GM23338 (cell line): ENCODE measurements around the gene CHN2. TPM values are rescaled to one million over a fixed set of nuclear protein-coding genes. Genes with fewer than 3 reads are reported as not detected.

ENCODE experiments used
- ATAC-seq: fragments of 200-7000 bp; cut with Tn5 transposase; 3 replicates; pipeline ENCODE4 v1.9.1; 2020
- DNase-seq: peaks from one replicate; pipeline ENCODE4 v3.0.0-alpha.2; 2015; ENCODE audit warnings: low spot score
- H2AFZ ChIP-seq: fragments of 200-600 bp; sonication (generic); 2 replicates; pipeline ENCODE4 v1.8.0; 2016; ENCODE audit warnings: antibody characterized with exemption, mild to moderate bottlenecking, moderate library complexity
- H3F3A ChIP-seq: fragments of 200-600 bp; sonication (generic); replicated peaks from 2 replicates; pipeline ENCODE4 v1.8.0; 2017; ENCODE audit warnings: antibody characterized with exemption, mixed run types, low read depth
- H3K27ac ChIP-seq: fragments of 200-600 bp; sonication (generic); 2 replicates; pipeline ENCODE4 v1.6.1; 2016; ENCODE audit warnings: low read depth
- H3K27me3 ChIP-seq: fragments of 200-600 bp; sonication (generic); 2 replicates; pipeline ENCODE4 v1.8.0; 2016; ENCODE audit warnings: mild to moderate bottlenecking, mixed run types, moderate library complexity; ENCODE audit not compliant: insufficient read depth
- H3K36me3 ChIP-seq: fragments of 200-600 bp; sonication (generic); 2 replicates; pipeline ENCODE4 v1.8.0; 2016; ENCODE audit warnings: mild to moderate bottlenecking; ENCODE audit not compliant: insufficient read depth
- H3K4me1 ChIP-seq: fragments of 200-600 bp; sonication (generic); 2 replicates; pipeline ENCODE4 v1.8.0; 2016; ENCODE audit warnings: mild to moderate bottlenecking, moderate library complexity; ENCODE audit not compliant: insufficient read depth
- H3K4me2 ChIP-seq: fragments of 200-600 bp; sonication (generic); 2 replicates; pipeline ENCODE4 v1.7.1; 2017; ENCODE audit warnings: mixed run types
- H3K4me3 ChIP-seq: fragments of 200-600 bp; sonication (generic); 2 replicates; pipeline ENCODE4 v1.6.1; 2016; ENCODE audit warnings: mixed run types
- H3K79me2 ChIP-seq: fragments of 200-600 bp; sonication (generic); replicated peaks from 2 replicates; pipeline ENCODE4 v1.8.0; 2017; ENCODE audit warnings: mild to moderate bottlenecking; ENCODE audit not compliant: insufficient read depth
- H3K9me2 ChIP-seq: fragments of 200-600 bp; sonication (generic); 2 replicates; pipeline ENCODE4 v1.8.0; 2017; ENCODE audit not compliant: insufficient read depth
- H4K20me1 ChIP-seq: fragments of 200-600 bp; sonication (generic); replicated peaks from 2 replicates; pipeline ENCODE4 v1.8.0; 2017; ENCODE audit warnings: mild to moderate bottlenecking; ENCODE audit not compliant: insufficient read depth
- H3K27ac Mint-ChIP-seq: 2 replicates; pipeline ENCODE4 v1.8.0; 2020; ENCODE audit warnings: inconsistent platforms, mild to moderate bottlenecking, moderate library complexity, mixed read lengths
- H3K27me3 Mint-ChIP-seq: 3 replicates; pipeline ENCODE4 v1.8.0; 2022; ENCODE audit warnings: low read depth, mild to moderate bottlenecking, moderate library complexity, mixed read lengths, inconsistent platforms; ENCODE audit not compliant: insufficient read depth, poor library complexity
- H3K36me3 Mint-ChIP-seq: 3 replicates; pipeline ENCODE4 v1.8.0; 2021; ENCODE audit warnings: low read depth, mild to moderate bottlenecking, inconsistent platforms, moderate library complexity, mixed read lengths
- H3K4me1 Mint-ChIP-seq: 3 replicates; pipeline ENCODE4 v1.8.0; 2020; ENCODE audit warnings: mild to moderate bottlenecking, inconsistent platforms, mixed read lengths
- H3K4me3 Mint-ChIP-seq: 3 replicates; pipeline ENCODE4 v1.8.0; 2021; ENCODE audit warnings: moderate library complexity, mild to moderate bottlenecking, inconsistent platforms, mixed read lengths
- H3K9me3 Mint-ChIP-seq: 3 replicates; pipeline ENCODE4 v1.8.0; 2020; ENCODE audit warnings: moderate library complexity, mild to moderate bottlenecking, inconsistent platforms, mixed read lengths
- CREB1 ChIP-seq: fragments of 250-450 bp; sonication (Bioruptor Pico); IDR thresholded peaks from 2 replicates; pipeline ENCODE4 v1.5.0; 2020; ENCODE audit warnings: low read depth, mild to moderate bottlenecking, moderate library complexity
- EZH2 ChIP-seq: fragments of 200-600 bp; sonication (generic); IDR thresholded peaks from one replicate; pipeline ENCODE4 v1.8.0; 2017; ENCODE audit warnings: antibody characterized with exemption, mild to moderate bottlenecking, low read depth; ENCODE audit not compliant: unreplicated experiment
- EZH2phosphoT487 ChIP-seq: fragments of 200-600 bp; sonication (generic); IDR thresholded peaks from one replicate; pipeline ENCODE4 v1.8.1; 2018; ENCODE audit warnings: antibody characterized with exemption; ENCODE audit not compliant: unreplicated experiment
- POLR2AphosphoS5 ChIP-seq: IDR thresholded peaks from 2 replicates; pipeline ENCODE4 v1.6.1; 2016; ENCODE audit warnings: antibody characterized with exemption, low read depth
- REST ChIP-seq: IDR thresholded peaks from one replicate; pipeline ENCODE4 v1.6.1; 2018; ENCODE audit warnings: antibody characterized with exemption; ENCODE audit not compliant: unreplicated experiment
- STAT1 ChIP-seq: IDR thresholded peaks from one replicate; pipeline ENCODE4 v1.6.1; 2016; ENCODE audit warnings: antibody characterized with exemption; ENCODE audit not compliant: unreplicated experiment
- ZNF114 ChIP-seq: fragments of 250-450 bp; sonication (Bioruptor Pico); IDR thresholded peaks from 2 replicates; pipeline ENCODE4 v1.5.0; 2020; ENCODE audit warnings: mild to moderate bottlenecking, moderate library complexity
- ZNF331 ChIP-seq: fragments of 250-450 bp; sonication (Bioruptor Pico); IDR thresholded peaks from 2 replicates; pipeline ENCODE4 v1.5.0; 2020; ENCODE audit warnings: low read depth, mild to moderate bottlenecking, moderate library complexity
- polyA plus RNA-seq: library from polyadenylated mRNA; unstranded; fragments of >200 nt; fragmentation: Nextera tagmentation; extraction: Ambion mirVana; gene quantifications from 2 replicates; pipeline ENCODE4 v1.2.1, GENCODE V29; 2016
- total RNA-seq: library from RNA; depleted of rRNA; stranded (reverse); fragments of >200 nt; shearing (Covaris generic); gene quantifications from 2 replicates; pipeline ENCODE4 v1.2.3, GENCODE V29; 2014

CHN2 gene
- total and polyA plus RNA-seq, 2 experiments from 2014 or later = 6.1 to 7.5 TPM

- TF ChIP-seq POLR2AphosphoS5 (no peak), STAT1 (no peak), EZH2phosphoT487 (no peak), CREB1 (no peak), EZH2 (no peak), ZNF114 (CRISPR knock-in tag) (no peak)
These were observed 202.8 kb downstream of the CHN2 start (continued) for GRCh38 chr7:29397398-29397797.

GRCh38 chr7:29398011-29398410 is 203.4 kb downstream of the CHN2 start:
- Histone ChIP-seq H2AFZ (no peak overlapping the region), H3K9me2 (no peaks in the 10 kb centered on the region)
- H3K4me1 Mint-ChIP-seq = peaks cover 6% of the 10 kb centered on the region; the same call in 1 of the 3 replicates

More at GRCh38 chr7:29398011-29398410, 203.4 kb downstream of the CHN2 start:
- Mint-ChIP-seq H3K27ac (no peak overlapping the region), H3K9me3 (no peaks in the 10 kb centered on the region), H3K27me3 (peaks cover 7% of the 10 kb centered on the region), H3K4me3 (no peak overlapping the region), H3K36me3 (no peaks in the 10 kb centered on the region)
- Histone ChIP-seq H3F3A (no peaks in the 10 kb centered on the region), H3K4me2 (no peak overlapping the region), H3K4me3 (no peak overlapping the region), H3K36me3 (no peaks in the 10 kb centered on the region), H3K27me3 (no peaks in the 10 kb centered on the region), H4K20me1 (no peaks in the 10 kb centered on the region), H3K27ac (no peak overlapping the region), H3K79me2 (no peaks in the 10 kb centered on the region), H3K4me1 (no peaks in the 10 kb centered on the region)
- no peak for DNase-seq
- TF ChIP-seq REST = no peak
- TF ChIP-seq ZNF331 (CRISPR knock-in tag) = no peak
- no peak for TF ChIP-seq STAT1
- ATAC-seq = no peak
